H9 (cell line): ENCODE data around the gene PTRH1. TPM values are rescaled to one million over a fixed set of nuclear protein-coding genes. Genes with fewer than 3 reads are reported as not detected.

Source experiments
- DNase-seq: peaks from one replicate; pipeline ENCODE4 v3.0.0-alpha.2; 2017
- H2AFZ ChIP-seq: one replicate; pipeline ENCODE4 v1.6.1; 2013; ENCODE audit warnings: mild to moderate bottlenecking, low read length, control low read depth, moderate library complexity
- H2AK5ac ChIP-seq: 2 replicates; pipeline ENCODE4 v1.6.1; 2013; ENCODE audit warnings: low read length, control low read depth, mixed read lengths; ENCODE audit not compliant: insufficient read length
- H2BK120ac ChIP-seq: one replicate; pipeline ENCODE4 v1.6.1; 2013; ENCODE audit warnings: low read depth, mild to moderate bottlenecking, low read length, control low read depth, inconsistent platforms; ENCODE audit not compliant: poor library complexity, severe bottlenecking
- H2BK12ac ChIP-seq: 2 replicates; pipeline ENCODE4 v1.6.1; 2013; ENCODE audit warnings: low read length, control low read depth, mixed read lengths, low read depth; ENCODE audit not compliant: insufficient read length
- H2BK15ac ChIP-seq: 2 replicates; pipeline ENCODE4 v1.6.1; 2013; ENCODE audit warnings: low read depth, low read length, control low read depth
- H2BK20ac ChIP-seq: one replicate; pipeline ENCODE4 v1.6.1; 2013; ENCODE audit warnings: low read depth, mild to moderate bottlenecking, low read length, control low read depth, inconsistent platforms; ENCODE audit not compliant: poor library complexity, severe bottlenecking
- H2BK5ac ChIP-seq: 2 replicates; pipeline ENCODE4 v1.6.1; 2013; ENCODE audit warnings: low read length, control low read depth, mixed read lengths; ENCODE audit not compliant: insufficient read length
- H3K14ac ChIP-seq: 2 replicates; pipeline ENCODE4 v1.6.1; 2013; ENCODE audit warnings: low read length, control low read depth; ENCODE audit not compliant: insufficient read depth
- H3K18ac ChIP-seq: 2 replicates; pipeline ENCODE4 v1.6.1; 2013; ENCODE audit warnings: low read depth, mild to moderate bottlenecking, mixed read lengths, low read length, control low read depth; ENCODE audit not compliant: insufficient read length
- H3K23ac ChIP-seq: 2 replicates; pipeline ENCODE4 v1.6.1; 2013; ENCODE audit warnings: low read length, control low read depth, mixed read lengths, low read depth; ENCODE audit not compliant: insufficient read length
- H3K23me2 ChIP-seq: 2 replicates; pipeline ENCODE4 v1.6.1; 2013; ENCODE audit warnings: low read depth, mild to moderate bottlenecking, mixed read lengths, low read length, control low read depth; ENCODE audit not compliant: insufficient read length, poor library complexity, severe bottlenecking
- H3K27ac ChIP-seq: 2 replicates; pipeline ENCODE4 v1.5.1; 2013; ENCODE audit warnings: low read length, control low read depth, mixed read lengths, low read depth; ENCODE audit not compliant: insufficient read length
- H3K27me3 ChIP-seq: 2 replicates; pipeline ENCODE4 v1.6.1; 2013; ENCODE audit warnings: low read length, control low read depth, inconsistent platforms; ENCODE audit not compliant: insufficient read depth
- H3K4ac ChIP-seq: 2 replicates; pipeline ENCODE4 v1.6.1; 2013; ENCODE audit warnings: low read depth, mild to moderate bottlenecking, control low read depth, inconsistent platforms, low read length, moderate library complexity
- H3K4me1 ChIP-seq: 2 replicates; pipeline ENCODE4 v1.6.1; 2013; ENCODE audit warnings: low read length, control low read depth, inconsistent platforms; ENCODE audit not compliant: insufficient read depth
- H3K4me2 ChIP-seq: 2 replicates; pipeline ENCODE4 v1.6.1; 2013; ENCODE audit warnings: low read length, control low read depth, mixed read lengths; ENCODE audit not compliant: insufficient read length, insufficient read depth
- H3K56ac ChIP-seq: 2 replicates; pipeline ENCODE4 v1.6.1; 2013; ENCODE audit warnings: low read depth, mild to moderate bottlenecking, mixed read lengths, low read length, control low read depth; ENCODE audit not compliant: insufficient read length
- H3K79me1 ChIP-seq: 2 replicates; pipeline ENCODE4 v1.6.1; 2013; ENCODE audit warnings: low read depth, mild to moderate bottlenecking, moderate library complexity, low read length, control low read depth, inconsistent platforms; ENCODE audit not compliant: insufficient read depth, poor library complexity, severe bottlenecking
- H3K79me2 ChIP-seq: 2 replicates; pipeline ENCODE4 v1.6.1; 2013; ENCODE audit warnings: low read length, control low read depth, inconsistent platforms; ENCODE audit not compliant: insufficient read depth
- H3K9ac ChIP-seq: 2 replicates; pipeline ENCODE4 v1.6.1; 2013; ENCODE audit warnings: low read length, control low read depth, mixed read lengths; ENCODE audit not compliant: insufficient read length; ENCODE audit errors: extremely low read depth
- H3K9me3 ChIP-seq: one replicate; pipeline ENCODE4 v1.6.1; 2013; ENCODE audit warnings: low read depth, low read length, inconsistent platforms; ENCODE audit not compliant: control insufficient read depth
- H3T11ph ChIP-seq: one replicate; pipeline ENCODE4 v1.6.1; 2013; ENCODE audit warnings: mild to moderate bottlenecking, low read length, control low read depth, inconsistent platforms
- H4K20me1 ChIP-seq: one replicate; pipeline ENCODE4 v1.6.1; 2013; ENCODE audit not compliant: control insufficient read depth, insufficient read length, insufficient read depth
- H4K5ac ChIP-seq: 2 replicates; pipeline ENCODE4 v1.6.1; 2013; ENCODE audit warnings: low read depth, mild to moderate bottlenecking, mixed read lengths, low read length, control low read depth; ENCODE audit not compliant: insufficient read length
- H4K8ac ChIP-seq: replicated peaks from 2 replicates; pipeline ENCODE4 v1.6.1; 2013; ENCODE audit warnings: low read length, control low read depth, mixed read lengths, low read depth; ENCODE audit not compliant: insufficient read length
- H4K91ac ChIP-seq: 2 replicates; pipeline ENCODE4 v1.6.1; 2013; ENCODE audit warnings: low read depth, mild to moderate bottlenecking, moderate library complexity, mixed read lengths, low read length, control low read depth; ENCODE audit not compliant: insufficient read length
- H3K27ac Mint-ChIP-seq, 3 experiments: 2 replicates in 2 of 3; 3 replicates in 1 of 3; pipeline ENCODE4 v1.8.0; 2020 to 2021; ENCODE audit warnings: mixed read lengths in 3 of 3, mild to moderate bottlenecking in 1 of 3, moderate library complexity in 1 of 3
- H3K27me3 Mint-ChIP-seq: 2 replicates; pipeline ENCODE4 v1.8.0; 2021; ENCODE audit warnings: low read depth, mild to moderate bottlenecking, moderate library complexity, mixed read lengths
- H3K36me3 Mint-ChIP-seq, 3 experiments: 2 replicates in 2 of 3; 3 replicates in 1 of 3; pipeline ENCODE4 v1.8.0; 2020 to 2021; ENCODE audit warnings: low read depth in 3 of 3, mixed read lengths in 3 of 3; ENCODE audit not compliant: insufficient read depth in 1 of 3
- H3K4me1 Mint-ChIP-seq, 2 experiments: 2 replicates each; pipeline ENCODE4 v1.8.0; 2020; ENCODE audit warnings: mixed read lengths in 2 of 2
- H3K4me3 Mint-ChIP-seq, 2 experiments: 2 replicates in 1 of 2; 3 replicates in 1 of 2; pipeline ENCODE4 v1.8.0; 2020 to 2021; ENCODE audit warnings: mild to moderate bottlenecking in 2 of 2, mixed read lengths in 2 of 2, moderate library complexity in 1 of 2
- H3K9me3 Mint-ChIP-seq, 2 experiments: 2 replicates in 1 of 2; 3 replicates in 1 of 2; pipeline ENCODE4 v1.8.0; 2020; ENCODE audit warnings: mild to moderate bottlenecking in 2 of 2, mixed read lengths in 2 of 2, moderate library complexity in 1 of 2
- CTCF ChIP-seq: fragments of 200-600 bp; sonication (generic); conservative IDR thresholded peaks from 3 replicates; pipeline ENCODE4 v1.8.0; 2021; ENCODE audit warnings: antibody characterized with exemption, mild to moderate bottlenecking
- WGBS: extraction: QIAGEN DNeasy Blood & Tissue Kit; methylation state at CpG from one replicate; pipeline ENCODE4 v1.1.7; 2013; ENCODE audit warnings: missing lambda C conversion rate, low lambda C conversion rate, mixed read lengths; ENCODE audit not compliant: insufficient read length; ENCODE audit errors: extremely low coverage; 5-methylcytosine and 5-hydroxymethylcytosine counted together
- total RNA-seq: library from RNA; stranded (reverse); gene quantifications from 2 replicates; pipeline ENCODE4 v1.2.1, GENCODE V29; 2021

Gene PTRH1
- total RNA-seq, 1 experiment from 2014 or later = 10.9 TPM

- H3K14ac ChIP-seq = no peak overlapping the region
- H3K36me3 Mint-ChIP-seq = no peaks in the 10 kb centered on the region
- no peak overlapping the region for H3K56ac ChIP-seq
- no peak overlapping the region for H4K91ac ChIP-seq
- no peak overlapping the region for H2AFZ ChIP-seq
- H3K4me2 ChIP-seq = no peak overlapping the region
- H3K79me2 ChIP-seq = no peaks in the 10 kb centered on the region
- no peak overlapping the region for H2BK5ac ChIP-seq
- H2BK20ac ChIP-seq = no peak overlapping the region
- no peak overlapping the region for H3K18ac ChIP-seq
- TF ChIP-seq CTCF = no peak
- H3K4me1 Mint-ChIP-seq = peaks cover 9 to 16% of the 10 kb centered on the region in 2 experiments
- no peak overlapping the region for H4K8ac ChIP-seq
- H3K27ac Mint-ChIP-seq = no peak overlapping the region
- H3K27me3 ChIP-seq = no peaks in the 10 kb centered on the region
- H2BK15ac ChIP-seq = no peak overlapping the region
- H3K4me1 ChIP-seq = no peaks in the 10 kb centered on the region; the same call in 1 of the 2 replicates
- no peak overlapping the region for H3K4me3 Mint-ChIP-seq
- no peak for DNase-seq
- H4K20me1 ChIP-seq = no peaks in the 10 kb centered on the region
- no peak overlapping the region for H3K4ac ChIP-seq
- H3K9ac ChIP-seq = no peak overlapping the region
- H3K79me1 ChIP-seq = no peaks in the 10 kb centered on the region
- no CpG with 5 or more reads among the region's 5 CpGs for WGBS
- no peak overlapping the region for H2AK5ac ChIP-seq
- no peak overlapping the region for H2BK120ac ChIP-seq
- no peak overlapping the region for H4K5ac ChIP-seq
- no peak overlapping the region for H3K27ac ChIP-seq
- peaks cover 5% of the 10 kb centered on the region for H3K27me3 Mint-ChIP-seq
- H3K23me2 ChIP-seq = peaks cover 13% of the 10 kb centered on the region
- no peak overlapping the region for H3K23ac ChIP-seq
- no peak overlapping the region for H3T11ph ChIP-seq
- no peaks in the 10 kb centered on the region; a peak in 1 of 5 replicates for H3K9me3 Mint-ChIP-seq
- H3K9me3 ChIP-seq = no peaks in the 10 kb centered on the region
- no peak overlapping the region for H2BK12ac ChIP-seq
These were observed 2.3 kb upstream of the PTRH1 start for GRCh38 chr9:127717766-127718165.
